GM12892 (cell line): ENCODE results near the gene PCNX2.

Experiments used
- POLR2A ChIP-seq: IDR thresholded peaks from 2 replicates; pipeline ENCODE4 v1.6.1; 2011; ENCODE audit warnings: low read depth, low read length, control low read depth
- POLR2AphosphoS5 ChIP-seq: IDR thresholded peaks from 2 replicates; pipeline ENCODE4 v1.6.1; 2011; ENCODE audit warnings: low read depth, low read length, control low read depth
- TAF1 ChIP-seq: IDR thresholded peaks from 2 replicates; pipeline ENCODE4 v1.6.1; 2011; ENCODE audit warnings: low read depth, mild to moderate bottlenecking, control low read depth, low read length, borderline replicate concordance

DNA sequence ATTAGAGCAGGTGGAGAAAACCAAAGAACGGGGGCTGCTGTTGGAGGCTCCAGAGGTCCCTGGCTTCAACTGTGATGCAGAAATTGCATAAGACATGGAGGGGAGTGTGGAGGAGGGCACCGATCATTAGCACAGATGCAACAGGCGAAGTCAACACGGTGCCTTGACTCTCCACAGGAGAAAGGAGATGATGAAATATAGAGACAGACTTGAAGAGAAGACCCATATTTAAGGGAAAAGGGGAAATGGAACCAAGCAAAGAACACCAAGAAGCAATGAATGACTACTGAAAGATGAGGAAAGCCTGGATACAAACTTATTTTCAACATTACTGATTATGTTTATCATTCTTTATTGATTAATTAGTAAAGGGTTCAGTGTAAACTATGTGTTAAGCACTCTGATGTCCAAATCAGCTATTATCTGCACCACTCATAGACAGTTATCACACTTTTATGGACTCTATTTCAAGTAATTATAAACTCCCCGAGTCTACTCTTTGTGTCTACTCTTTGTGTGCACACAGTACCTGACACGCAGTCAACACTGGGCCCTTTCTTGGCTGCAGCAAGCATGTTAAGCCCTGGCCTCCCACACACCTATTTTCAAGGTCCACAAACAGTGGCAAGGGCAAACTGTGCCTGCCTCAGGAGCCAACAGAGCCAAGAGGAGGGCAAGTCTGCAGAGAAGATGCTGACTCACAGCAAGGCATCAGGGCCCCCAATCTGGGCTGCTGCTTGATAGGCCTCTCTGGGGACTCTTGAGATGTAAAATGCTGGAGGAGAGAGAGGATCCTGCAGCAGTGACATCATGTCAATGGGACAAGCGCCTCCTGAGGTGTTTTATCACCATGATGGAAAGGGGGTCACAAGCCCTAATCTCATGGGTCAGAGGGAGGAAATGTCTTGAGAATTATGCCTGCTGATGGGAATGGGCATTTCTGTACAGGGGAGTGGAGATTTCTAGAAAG, 17.6 kb downstream of the PCNX2 start:
- TF ChIP-seq POLR2A, result no peak
- TF ChIP-seq TAF1, result no peak
- TF ChIP-seq POLR2AphosphoS5, result no peak
